22Rv1 (cell line): ENCODE measurements around the gene FHL1.

Source experiments
- H3K27ac ChIP-seq: fragments of 450-650 bp; 2 replicates; pipeline ENCODE4 v1.5.1; 2017
- CTCF ChIP-seq: fragments of 450-650 bp; IDR thresholded peaks from 2 replicates; pipeline ENCODE4 v1.5.1; 2017; ENCODE audit warnings: mild to moderate bottlenecking
- ZFX ChIP-seq: fragments of 450-650 bp; IDR thresholded peaks from 2 replicates; pipeline ENCODE4 v1.6.1; 2017; ENCODE audit warnings: antibody characterized with exemption, borderline replicate concordance

The FHL1 gene

DNA sequence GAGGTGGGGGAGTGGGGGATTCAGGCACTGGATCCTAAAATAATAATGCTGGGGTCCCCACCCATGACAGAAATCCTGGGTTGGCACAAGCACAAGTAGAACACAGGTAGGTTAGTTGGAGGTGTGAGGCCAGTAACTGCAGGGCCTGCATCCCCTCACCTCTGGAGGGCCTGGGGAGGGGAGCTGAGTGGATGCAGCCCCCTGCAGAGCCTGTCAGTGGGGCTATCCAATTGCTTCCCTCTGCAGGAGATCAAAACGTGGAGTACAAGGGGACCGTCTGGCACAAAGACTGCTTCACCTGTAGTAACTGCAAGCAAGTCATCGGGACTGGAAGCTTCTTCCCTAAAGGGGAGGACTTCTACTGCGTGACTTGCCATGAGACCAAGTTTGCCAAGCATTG, 60.2 kb downstream of the FHL1 start:
- no peak overlapping the region for H3K27ac ChIP-seq
- TF ChIP-seq CTCF (no peak), ZFX (no peak)

- TF ChIP-seq CTCF (peak; percentile 68), ZFX (no peak)
- H3K27ac ChIP-seq = no peak overlapping the region
Measured at GRCh38 chrX:136209016-136209738, 61.8 kb downstream of the FHL1 start.

- TF ChIP-seq ZFX (no peak), CTCF (no peak)
- no peak overlapping the region for H3K27ac ChIP-seq
Measured at GRCh38 chrX:136209751-136210150, 62.4 kb downstream of the FHL1 start.

DNA sequence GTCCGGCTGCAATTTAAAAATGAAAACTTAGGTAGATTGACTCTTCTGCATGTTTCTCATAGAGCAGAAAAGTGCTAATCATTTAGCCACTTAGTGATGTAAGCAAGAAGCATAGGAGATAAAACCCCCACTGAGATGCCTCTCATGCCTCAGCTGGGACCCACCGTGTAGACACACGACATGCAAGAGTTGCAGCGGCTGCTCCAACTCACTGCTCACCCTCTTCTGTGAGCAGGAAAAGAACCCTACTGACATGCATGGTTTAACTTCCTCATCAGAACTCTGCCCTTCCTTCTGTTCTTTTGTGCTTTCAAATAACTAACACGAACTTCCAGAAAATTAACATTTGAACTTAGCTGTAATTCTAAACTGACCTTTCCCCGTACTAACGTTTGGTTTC, 62.9 kb downstream of the FHL1 start:
- no peak overlapping the region for H3K27ac ChIP-seq
- no peak for TF ChIP-seq ZFX
- no peak for TF ChIP-seq CTCF

GRCh38 chrX:136210806-136211205, 63.5 kb downstream of the FHL1 start:
- TF ChIP-seq ZFX = no peak
- TF ChIP-seq CTCF = no peak
- no peak overlapping the region for H3K27ac ChIP-seq

DNA sequence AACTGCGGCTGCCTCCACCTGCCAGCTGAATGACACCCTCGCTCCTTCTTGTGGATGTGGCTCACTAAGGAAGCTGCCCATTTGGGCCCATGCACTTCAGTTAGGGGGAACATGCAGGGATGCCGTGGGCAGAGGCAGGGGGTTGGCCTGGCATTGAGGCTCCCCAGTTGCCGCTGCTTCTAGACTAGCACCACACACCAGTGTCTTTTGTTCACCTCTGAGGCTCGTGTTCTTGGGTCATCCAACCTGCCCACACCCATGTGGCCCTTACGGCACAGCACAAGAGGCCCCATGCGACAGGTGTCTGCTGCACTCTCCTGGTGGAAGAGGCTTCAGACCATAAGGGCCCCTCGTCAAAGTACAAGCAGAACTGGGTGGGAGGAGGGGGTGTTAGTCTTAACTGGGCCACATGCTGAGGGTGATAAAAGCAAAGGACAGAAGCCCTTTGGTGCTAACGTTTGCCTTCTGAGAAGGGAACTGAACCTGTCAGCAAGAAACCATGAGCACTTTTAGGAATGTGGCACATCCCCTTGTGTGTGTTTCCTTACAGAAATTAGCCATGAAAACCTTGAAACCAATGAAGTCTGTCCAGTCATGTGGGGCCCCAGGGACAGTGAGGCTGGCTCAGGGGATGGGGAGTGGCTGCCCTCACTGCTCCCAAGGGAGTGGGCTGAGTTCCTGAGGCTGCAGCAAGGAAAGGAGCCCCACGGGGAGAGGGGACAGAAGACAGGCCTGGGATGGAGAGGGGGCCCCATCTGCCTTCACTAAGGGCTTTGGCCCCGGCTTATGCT, 64.6 kb downstream of the FHL1 start:
- TF ChIP-seq CTCF (no peak), ZFX (no peak)
- no peak overlapping the region for H3K27ac ChIP-seq

GRCh38 chrX:136212557-136213111, 65.3 kb downstream of the FHL1 start:
- no peak for TF ChIP-seq CTCF
- no peak for TF ChIP-seq ZFX
- no peak overlapping the region for H3K27ac ChIP-seq
